HepG2 (cell line): Measurements from ENCODE around the gene FOXL3. TPM values are rescaled to one million over a fixed set of nuclear protein-coding genes. Genes with fewer than 3 reads are reported as not detected.

Experiments used
- DNMT3B ChIP-seq: conservative IDR thresholded peaks from 2 replicates; pipeline ENCODE4 v1.6.1; 2016; ENCODE audit warnings: missing biosample characterization, control low read depth
- GTF2F1 ChIP-seq: fragments of 150-350 bp; IDR thresholded peaks from 2 replicates; pipeline ENCODE4 v1.6.1; 2014; ENCODE audit warnings: low read length
- HMG20B ChIP-seq: conservative IDR thresholded peaks from 2 replicates; pipeline ENCODE4 v1.6.1; 2016; ENCODE audit warnings: missing genetic modification reagents, missing compliant biosample characterization
- HOXA7 ChIP-seq: sonication (generic); formaldehyde crosslinking; IDR thresholded peaks from 2 replicates; pipeline ENCODE4 v1.8.1; 2022; ENCODE audit warnings: mild to moderate bottlenecking, missing genetic modification reagents, moderate library complexity
- KAT2B ChIP-seq: fragments of 150-350 bp; IDR thresholded peaks from 2 replicates; pipeline ENCODE4 v1.6.1; 2014; ENCODE audit warnings: low read depth, low read length, borderline replicate concordance
- NFE2L1 ChIP-seq: sonication (generic); formaldehyde crosslinking; IDR thresholded peaks from 2 replicates; pipeline ENCODE4 v1.4.0; 2020; ENCODE audit warnings: missing genetic modification reagents, mild to moderate bottlenecking, borderline replicate concordance
- POLR2A ChIP-seq, 2 experiments: IDR thresholded peaks; 2 replicates each; pipeline ENCODE4 v1.6.1; 2011; ENCODE audit warnings: low read depth in 2 of 2, low read length in 2 of 2, mild to moderate bottlenecking in 1 of 2, moderate library complexity in 1 of 2; ENCODE audit not compliant: insufficient read depth in 1 of 2
- SIX1 ChIP-seq: sonication (generic); formaldehyde crosslinking; IDR thresholded peaks from 2 replicates; pipeline ENCODE4 v1.4.0; 2020; ENCODE audit warnings: missing genetic modification reagents, borderline replicate concordance
- SP4 ChIP-seq: sonication (generic); formaldehyde crosslinking; IDR thresholded peaks from 2 replicates; pipeline ENCODE4 v1.8.1; 2023; ENCODE audit warnings: mild to moderate bottlenecking, missing genetic modification reagents
- SSRP1 ChIP-seq: IDR thresholded peaks from 2 replicates; pipeline ENCODE4 v1.6.1; 2016; ENCODE audit warnings: control low read depth
- TP53 ChIP-seq: sonication (generic); formaldehyde crosslinking; conservative IDR thresholded peaks from 2 replicates; pipeline ENCODE4 v1.4.0; 2020; ENCODE audit warnings: missing genetic modification reagents
- WIZ ChIP-seq: sonication (generic); formaldehyde crosslinking; IDR thresholded peaks from 2 replicates; pipeline ENCODE4 v1.5.1; 2020; ENCODE audit warnings: mild to moderate bottlenecking, missing genetic modification reagents
- ZBTB38 ChIP-seq: sonication (generic); formaldehyde crosslinking; IDR thresholded peaks from 2 replicates; pipeline ENCODE4 v1.5.1; 2020; ENCODE audit warnings: mild to moderate bottlenecking, missing genetic modification reagents
- ZNF24 ChIP-seq: fragments of 450-650 bp; IDR thresholded peaks from 2 replicates; pipeline ENCODE4 v1.6.1; 2017; ENCODE audit warnings: antibody characterized with exemption, mild to moderate bottlenecking
- ZNF468 ChIP-seq: sonication (generic); formaldehyde crosslinking; IDR thresholded peaks from 2 replicates; pipeline ENCODE4 v1.8.0; 2022; ENCODE audit warnings: mild to moderate bottlenecking, moderate library complexity, missing genetic modification reagents
- ZNF607 ChIP-seq: sonication (generic); formaldehyde crosslinking; IDR thresholded peaks from 2 replicates; pipeline ENCODE4 v1.5.1; 2020; ENCODE audit warnings: missing genetic modification reagents, mild to moderate bottlenecking, borderline replicate concordance
- ZNF652 ChIP-seq: IDR thresholded peaks from 2 replicates; pipeline ENCODE4 v1.6.1; 2016; ENCODE audit warnings: low read depth, borderline replicate concordance
- ZNF782 ChIP-seq: sonication (generic); formaldehyde crosslinking; IDR thresholded peaks from 2 replicates; pipeline ENCODE4 v1.4.0; 2020; ENCODE audit warnings: missing genetic modification reagents, mild to moderate bottlenecking, borderline replicate concordance
- ZNF850 ChIP-seq: sonication (generic); formaldehyde crosslinking; conservative IDR thresholded peaks from 2 replicates; pipeline ENCODE4 v1.9.0; 2021; ENCODE audit warnings: mild to moderate bottlenecking, missing genetic modification reagents
- polyA plus RNA-seq, 8 experiments: library from polyadenylated mRNA; depleted of rRNA in 3 of 8; stranded (reverse) in 7 of 8; unstranded in 1 of 8; fragments of >200 nt; fragmentation: Illumina TruSeq in 4 of 8; extraction: Trizol in 4 of 8; gene quantifications; 2 replicates each; pipeline versions ENCODE4 v1.2.1 to v1.2.3, GENCODE V29; 2011 to 2016; ENCODE audit warnings: low read depth in 4 of 8, missing spikeins in 1 of 8, mixed read lengths in 1 of 8; ENCODE audit not compliant: insufficient read depth in 1 of 8
- total RNA-seq, 5 experiments: library from RNA; depleted of rRNA; stranded (reverse); fragments of >200 nt; fragmentation: Illumina TruSeq; extraction: Trizol; gene quantifications; 2 replicates each; pipeline ENCODE4 v1.2.3, GENCODE V29; 2016; ENCODE audit warnings: low read depth in 1 of 5
- TF ChIP-seq, protein P1 (sequence below): sonication (generic); formaldehyde crosslinking; IDR thresholded peaks from 2 replicates; pipeline ENCODE4 v1.5.1; 2020; ENCODE audit warnings: missing genetic modification reagents, mild to moderate bottlenecking, borderline replicate concordance
- TF ChIP-seq, protein P2 (sequence below): IDR thresholded peaks from 2 replicates; pipeline ENCODE4 v1.6.1; 2012; ENCODE audit warnings: low read length, improper control_type of control experiment
- TF ChIP-seq, protein P3 (sequence below): sonication (generic); formaldehyde crosslinking; IDR thresholded peaks from 2 replicates; pipeline ENCODE4 v1.4.0; 2020; ENCODE audit warnings: mild to moderate bottlenecking, low read depth, missing genetic modification reagents
- TF ChIP-seq, protein P4 (sequence below), 2 experiments: IDR thresholded peaks; 2 replicates each; pipeline ENCODE4 v1.6.1; 2011 to 2012; ENCODE audit warnings: low read length in 2 of 2, borderline replicate concordance in 1 of 2, low read depth in 1 of 2, mild to moderate bottlenecking in 1 of 2, moderate library complexity in 1 of 2

Gene FOXL3
- total and polyA plus RNA-seq, 2 of the 13 experiments (the other 11 are each of a cell fraction or from before 2014, with no cell fraction given), result not detected

DNA sequence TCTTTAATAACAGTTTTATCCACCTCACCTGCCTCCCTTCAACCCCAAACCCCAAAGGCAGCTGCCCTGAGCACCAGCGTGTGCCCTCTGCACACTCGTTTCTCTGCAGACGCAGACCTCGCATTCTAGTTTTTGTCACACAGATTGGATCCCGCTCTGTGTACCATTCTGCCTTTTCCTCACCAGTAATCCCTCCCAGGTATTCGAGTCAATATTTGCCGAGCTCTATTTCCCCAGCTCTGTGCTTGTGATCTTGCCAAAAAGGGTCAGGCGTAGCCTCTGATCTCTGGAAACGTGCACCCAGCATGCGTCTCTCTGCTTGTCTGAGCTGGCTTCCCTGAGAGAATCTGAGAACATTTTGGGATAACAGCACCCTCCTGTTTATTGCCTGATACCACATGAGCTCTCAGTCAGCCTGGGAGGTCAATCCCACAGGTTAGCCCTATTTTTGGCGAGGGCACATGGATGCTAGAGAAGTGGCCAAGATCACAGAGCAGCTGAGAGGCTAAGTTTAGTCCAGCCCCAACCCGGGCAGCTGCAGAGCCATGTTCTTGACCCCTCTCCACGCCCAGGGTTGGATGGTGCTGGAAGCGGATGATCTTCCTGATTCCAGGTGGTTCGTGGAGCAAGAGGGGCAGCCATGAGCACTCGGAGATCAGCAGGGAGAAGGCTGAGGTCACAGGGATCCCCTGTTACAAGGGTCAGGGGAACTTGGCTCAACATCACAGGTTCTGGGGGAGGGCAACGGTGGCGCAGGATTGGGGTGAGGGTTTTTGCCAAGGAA, 29.1 kb downstream of the FOXL3 start (continued):
- TF ChIP-seq WIZ (CRISPR knock-in tag), result no peak
- TF ChIP-seq ZNF782, result no peak
- TF ChIP-seq ZBTB38 (CRISPR knock-in tag), result peak; percentile 38; the same call in 1 of the 2 replicates
- TF ChIP-seq DNMT3B (CRISPR knock-in tag), result no peak
- TF ChIP-seq ZNF607 (CRISPR knock-in tag), result 0 out of 2 replicates have a peak, but pooled peaks have one; percentile 55
- TF ChIP-seq, protein P1, sequence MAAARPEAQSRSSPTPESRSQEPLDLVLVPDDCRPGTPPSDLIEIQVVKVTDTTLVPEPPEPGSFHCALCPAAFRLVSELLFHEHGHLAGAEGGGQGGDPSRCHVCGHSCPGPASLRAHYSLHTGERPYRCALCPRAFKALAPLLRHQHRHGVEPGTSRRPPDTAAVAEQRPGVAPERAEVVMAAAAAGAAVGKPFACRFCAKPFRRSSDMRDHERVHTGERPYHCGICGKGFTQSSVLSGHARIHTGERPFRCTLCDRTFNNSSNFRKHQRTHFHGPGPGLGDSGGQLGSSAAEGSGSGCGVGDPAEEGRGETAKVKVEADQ (CRISPR knock-in tag), result no peak
- TF ChIP-seq SSRP1, result 0 out of 2 replicates have a peak, but pooled peaks have one; percentile 61
- TF ChIP-seq ZNF468 (CRISPR knock-in tag), result no peak
- TF ChIP-seq ZNF24, result no peak
- TF ChIP-seq GTF2F1, result no peak
- no peak for TF ChIP-seq TP53
- TF ChIP-seq SIX1, result peak; percentile 48; the same call in 1 of the 2 replicates
- TF ChIP-seq POLR2A (IDR thresholded peaks at IDR 0.05; ENCODE audit: insufficient read depth in 1 of 2, low read depth in 2 of 2, low read length in 2 of 2), result no peak
- TF ChIP-seq, protein P2, sequence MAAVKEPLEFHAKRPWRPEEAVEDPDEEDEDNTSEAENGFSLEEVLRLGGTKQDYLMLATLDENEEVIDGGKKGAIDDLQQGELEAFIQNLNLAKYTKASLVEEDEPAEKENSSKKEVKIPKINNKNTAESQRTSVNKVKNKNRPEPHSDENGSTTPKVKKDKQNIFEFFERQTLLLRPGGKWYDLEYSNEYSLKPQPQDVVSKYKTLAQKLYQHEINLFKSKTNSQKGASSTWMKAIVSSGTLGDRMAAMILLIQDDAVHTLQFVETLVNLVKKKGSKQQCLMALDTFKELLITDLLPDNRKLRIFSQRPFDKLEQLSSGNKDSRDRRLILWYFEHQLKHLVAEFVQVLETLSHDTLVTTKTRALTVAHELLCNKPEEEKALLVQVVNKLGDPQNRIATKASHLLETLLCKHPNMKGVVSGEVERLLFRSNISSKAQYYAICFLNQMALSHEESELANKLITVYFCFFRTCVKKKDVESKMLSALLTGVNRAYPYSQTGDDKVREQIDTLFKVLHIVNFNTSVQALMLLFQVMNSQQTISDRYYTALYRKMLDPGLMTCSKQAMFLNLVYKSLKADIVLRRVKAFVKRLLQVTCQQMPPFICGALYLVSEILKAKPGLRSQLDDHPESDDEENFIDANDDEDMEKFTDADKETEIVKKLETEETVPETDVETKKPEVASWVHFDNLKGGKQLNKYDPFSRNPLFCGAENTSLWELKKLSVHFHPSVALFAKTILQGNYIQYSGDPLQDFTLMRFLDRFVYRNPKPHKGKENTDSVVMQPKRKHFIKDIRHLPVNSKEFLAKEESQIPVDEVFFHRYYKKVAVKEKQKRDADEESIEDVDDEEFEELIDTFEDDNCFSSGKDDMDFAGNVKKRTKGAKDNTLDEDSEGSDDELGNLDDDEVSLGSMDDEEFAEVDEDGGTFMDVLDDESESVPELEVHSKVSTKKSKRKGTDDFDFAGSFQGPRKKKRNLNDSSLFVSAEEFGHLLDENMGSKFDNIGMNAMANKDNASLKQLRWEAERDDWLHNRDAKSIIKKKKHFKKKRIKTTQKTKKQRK, result no peak
- TF ChIP-seq SP4, result no peak; the same call in 1 of the 2 replicates
- no peak for TF ChIP-seq KAT2B
- TF ChIP-seq ZNF850 (CRISPR knock-in tag), result no peak
- no peak for TF ChIP-seq HOXA7 (CRISPR knock-in tag)
- TF ChIP-seq, protein P3, sequence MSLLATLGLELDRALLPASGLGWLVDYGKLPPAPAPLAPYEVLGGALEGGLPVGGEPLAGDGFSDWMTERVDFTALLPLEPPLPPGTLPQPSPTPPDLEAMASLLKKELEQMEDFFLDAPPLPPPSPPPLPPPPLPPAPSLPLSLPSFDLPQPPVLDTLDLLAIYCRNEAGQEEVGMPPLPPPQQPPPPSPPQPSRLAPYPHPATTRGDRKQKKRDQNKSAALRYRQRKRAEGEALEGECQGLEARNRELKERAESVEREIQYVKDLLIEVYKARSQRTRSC (CRISPR knock-in tag), result no peak
- TF ChIP-seq ZNF652 (CRISPR knock-in tag), result no peak
- TF ChIP-seq, protein P4, sequence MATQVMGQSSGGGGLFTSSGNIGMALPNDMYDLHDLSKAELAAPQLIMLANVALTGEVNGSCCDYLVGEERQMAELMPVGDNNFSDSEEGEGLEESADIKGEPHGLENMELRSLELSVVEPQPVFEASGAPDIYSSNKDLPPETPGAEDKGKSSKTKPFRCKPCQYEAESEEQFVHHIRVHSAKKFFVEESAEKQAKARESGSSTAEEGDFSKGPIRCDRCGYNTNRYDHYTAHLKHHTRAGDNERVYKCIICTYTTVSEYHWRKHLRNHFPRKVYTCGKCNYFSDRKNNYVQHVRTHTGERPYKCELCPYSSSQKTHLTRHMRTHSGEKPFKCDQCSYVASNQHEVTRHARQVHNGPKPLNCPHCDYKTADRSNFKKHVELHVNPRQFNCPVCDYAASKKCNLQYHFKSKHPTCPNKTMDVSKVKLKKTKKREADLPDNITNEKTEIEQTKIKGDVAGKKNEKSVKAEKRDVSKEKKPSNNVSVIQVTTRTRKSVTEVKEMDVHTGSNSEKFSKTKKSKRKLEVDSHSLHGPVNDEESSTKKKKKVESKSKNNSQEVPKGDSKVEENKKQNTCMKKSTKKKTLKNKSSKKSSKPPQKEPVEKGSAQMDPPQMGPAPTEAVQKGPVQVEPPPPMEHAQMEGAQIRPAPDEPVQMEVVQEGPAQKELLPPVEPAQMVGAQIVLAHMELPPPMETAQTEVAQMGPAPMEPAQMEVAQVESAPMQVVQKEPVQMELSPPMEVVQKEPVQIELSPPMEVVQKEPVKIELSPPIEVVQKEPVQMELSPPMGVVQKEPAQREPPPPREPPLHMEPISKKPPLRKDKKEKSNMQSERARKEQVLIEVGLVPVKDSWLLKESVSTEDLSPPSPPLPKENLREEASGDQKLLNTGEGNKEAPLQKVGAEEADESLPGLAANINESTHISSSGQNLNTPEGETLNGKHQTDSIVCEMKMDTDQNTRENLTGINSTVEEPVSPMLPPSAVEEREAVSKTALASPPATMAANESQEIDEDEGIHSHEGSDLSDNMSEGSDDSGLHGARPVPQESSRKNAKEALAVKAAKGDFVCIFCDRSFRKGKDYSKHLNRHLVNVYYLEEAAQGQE (IDR thresholded peaks at IDR 0.05; ENCODE audit: borderline replicate concordance in 1 of 2, low read depth in 1 of 2, low read length in 2 of 2), result no peak
- no peak for TF ChIP-seq NFE2L1 (CRISPR knock-in tag)
- TF ChIP-seq HMG20B (CRISPR knock-in tag), result peak; percentile 95
